ENCODE results near the gene CADM2.

The CADM2 gene

GRCh38 chr3:86104154-86104553 is 1145.4 kb downstream of the CADM2 start:
- DNase-seq (ENCODE audit: low spot score) (no peak), FAIRE-seq (no peak)

DNA sequence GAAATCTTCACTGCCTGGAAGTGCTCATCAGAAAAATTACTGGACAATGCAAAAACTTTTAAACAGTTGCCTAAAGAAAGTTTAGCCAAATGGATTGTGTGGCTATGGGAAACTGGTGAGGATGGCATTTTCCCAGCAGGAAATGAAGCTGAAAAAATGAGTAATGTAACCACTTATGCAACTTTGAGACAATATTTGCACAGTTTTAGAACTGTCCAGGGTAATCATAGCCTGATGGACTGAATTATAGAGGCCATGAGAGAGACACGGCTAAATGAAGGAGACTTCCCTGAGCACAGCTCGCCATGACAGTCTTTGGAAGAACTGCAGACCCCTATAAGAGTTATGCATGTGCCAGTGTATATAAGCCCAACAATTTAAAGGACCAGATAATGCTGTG is 1150.6 kb downstream of the CADM2 start:
- DNase-seq (ENCODE audit: low spot score) (no peak), FAIRE-seq (no peak)
